K562 (cell line): Measurements from ENCODE around the gene OR1I1. TPM values are rescaled to one million over a fixed set of nuclear protein-coding genes. Genes with fewer than 3 reads are reported as not detected.

Experiments
- MBD2 ChIP-seq: sonication (generic); IDR thresholded peaks from 2 replicates; pipeline ENCODE4 v1.6.1; 2016; ENCODE audit warnings: low read depth, borderline replicate concordance
- NCOA6 ChIP-seq: fragments of 450-650 bp; IDR thresholded peaks from 2 replicates; pipeline ENCODE4 v1.6.1; 2017; ENCODE audit warnings: mild to moderate bottlenecking
- PCBP2 ChIP-seq: fragments of 200-400 bp; formaldehyde crosslinking; IDR thresholded peaks from 2 replicates; pipeline ENCODE4 v1.6.1; 2018; ENCODE audit warnings: low read length, low read depth, mild to moderate bottlenecking, moderate library complexity; ENCODE audit not compliant: poor library complexity, severe bottlenecking
- POLR2B ChIP-seq: fragments of 450-650 bp; IDR thresholded peaks from 2 replicates; pipeline ENCODE4 v1.6.1; 2018; ENCODE audit warnings: low read depth; ENCODE audit not compliant: partially characterized antibody
- RBFOX2 ChIP-seq: fragments of 200-400 bp; formaldehyde crosslinking; IDR thresholded peaks from 2 replicates; pipeline ENCODE4 v1.6.1; 2017; ENCODE audit warnings: low read depth, mild to moderate bottlenecking, low read length, moderate library complexity
- TGIF2 ChIP-seq: sonication (generic); formaldehyde crosslinking; IDR thresholded peaks from 2 replicates; pipeline ENCODE4 v1.8.1; 2022; ENCODE audit warnings: mild to moderate bottlenecking, missing genetic modification reagents, moderate library complexity
- ZBTB40 ChIP-seq, 2 experiments: fragments of 450-650 bp in 1 of 2; sonication (generic) in 1 of 2; formaldehyde crosslinking in 1 of 2; IDR thresholded peaks; 2 replicates each; pipeline versions ENCODE4 v1.7.1 to v1.9.0; 2016 to 2022; ENCODE audit warnings: inconsistent platforms in 1 of 2, mild to moderate bottlenecking in 1 of 2, missing genetic modification reagents in 1 of 2
- ZNF3 ChIP-seq: fragments of 250-450 bp; sonication (Bioruptor Pico); IDR thresholded peaks from 2 replicates; pipeline ENCODE4 v1.5.0; 2021; ENCODE audit warnings: mild to moderate bottlenecking, moderate library complexity
- ZNF507 ChIP-seq: conservative IDR thresholded peaks from 2 replicates; pipeline ENCODE4 v1.6.1; 2017; ENCODE audit warnings: missing genetic modification characterization, missing compliant biosample characterization
- polyA plus RNA-seq, 8 experiments: library from polyadenylated mRNA; depleted of rRNA in 4 of 8; stranded (reverse) in 5 of 8; unstranded in 3 of 8; fragments of >200 nt; fragmentation: Nextera tagmentation in 2 of 8; fragmentation: Illumina TruSeq in 1 of 8; extraction: Ambion mirVana in 2 of 8; extraction: Trizol in 1 of 8; gene quantifications; 2 replicates each; pipeline versions ENCODE4 v1.2.1 to v1.2.3, GENCODE V29; 2011 to 2014; ENCODE audit warnings: inconsistent platforms in 1 of 8, missing spikeins in 1 of 8
- total RNA-seq, 7 experiments: library from RNA; depleted of rRNA in 6 of 7; stranded (reverse); fragments of >200 nt in 6 of 7; fragmentation: Illumina TruSeq in 2 of 7; extraction: Trizol in 2 of 7; gene quantifications; 2 replicates each; pipeline versions ENCODE4 v1.2.1 to v1.2.3, GENCODE V29; 2011 to 2021; ENCODE audit warnings: low replicate concordance in 1 of 7
- TF ChIP-seq, protein P1 (sequence below): sonication (generic); formaldehyde crosslinking; IDR thresholded peaks from 2 replicates; pipeline ENCODE4 v1.8.1; 2022; ENCODE audit warnings: missing genetic modification reagents
- TF ChIP-seq, protein P2 (sequence below): fragments of 450-650 bp; IDR thresholded peaks from one replicate; pipeline ENCODE4 v1.6.1; 2018; ENCODE audit warnings: mild to moderate bottlenecking, moderate library complexity; ENCODE audit not compliant: partially characterized antibody
- TF ChIP-seq, protein P3 (sequence below): sonication (generic); formaldehyde crosslinking; IDR thresholded peaks from 2 replicates; pipeline ENCODE4 v1.8.1; 2023; ENCODE audit warnings: mild to moderate bottlenecking, missing genetic modification reagents

Gene OR1I1
- total and polyA plus RNA-seq, 9 of the 15 experiments (the other 6 are each of a cell fraction or from before 2014, with no cell fraction given): not detected

DNA sequence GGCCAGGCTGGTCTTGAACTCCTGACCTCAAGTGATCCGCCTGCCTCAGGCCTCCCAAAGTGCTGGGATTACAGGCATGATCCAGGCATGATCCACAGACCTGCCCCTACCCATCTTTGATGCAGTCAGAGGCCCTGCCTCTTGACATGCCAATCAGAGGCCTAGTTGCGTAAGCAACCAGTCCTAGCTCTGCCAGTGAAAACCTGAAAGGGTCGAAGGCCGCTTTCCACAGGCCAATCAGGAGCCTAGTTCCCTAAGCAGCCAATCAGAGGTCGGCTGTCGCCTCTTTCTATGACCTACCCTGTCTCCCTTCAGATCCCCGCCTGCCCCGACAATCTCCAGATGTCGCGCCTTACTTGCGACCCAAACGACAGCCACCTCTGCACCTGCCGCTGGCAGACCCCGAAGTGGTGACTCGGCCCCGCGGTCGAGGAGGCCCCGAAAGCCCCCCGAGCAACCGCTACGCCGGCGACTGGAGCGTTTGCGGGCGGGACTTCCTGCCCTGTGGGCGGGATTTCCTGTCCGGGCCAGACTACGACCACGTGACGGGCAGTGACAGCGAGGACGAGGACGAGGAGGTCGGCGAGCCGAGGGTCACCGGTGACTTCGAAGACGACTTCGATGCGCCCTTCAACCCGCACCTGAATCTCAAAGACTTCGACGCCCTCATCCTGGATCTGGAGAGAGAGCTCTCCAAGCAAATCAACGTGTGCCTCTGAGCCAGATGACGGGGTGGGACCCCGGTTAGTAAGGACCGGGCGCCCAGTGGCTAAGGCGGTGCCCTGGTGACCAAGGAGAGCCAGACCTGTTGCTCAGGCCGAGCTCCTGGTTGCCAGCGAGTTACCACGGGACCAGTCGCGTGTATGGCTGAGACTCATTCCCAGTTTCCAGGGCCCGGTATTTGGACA lies 31.5 kb downstream of the OR1I1 start (continued):
- TF ChIP-seq, protein P1, sequence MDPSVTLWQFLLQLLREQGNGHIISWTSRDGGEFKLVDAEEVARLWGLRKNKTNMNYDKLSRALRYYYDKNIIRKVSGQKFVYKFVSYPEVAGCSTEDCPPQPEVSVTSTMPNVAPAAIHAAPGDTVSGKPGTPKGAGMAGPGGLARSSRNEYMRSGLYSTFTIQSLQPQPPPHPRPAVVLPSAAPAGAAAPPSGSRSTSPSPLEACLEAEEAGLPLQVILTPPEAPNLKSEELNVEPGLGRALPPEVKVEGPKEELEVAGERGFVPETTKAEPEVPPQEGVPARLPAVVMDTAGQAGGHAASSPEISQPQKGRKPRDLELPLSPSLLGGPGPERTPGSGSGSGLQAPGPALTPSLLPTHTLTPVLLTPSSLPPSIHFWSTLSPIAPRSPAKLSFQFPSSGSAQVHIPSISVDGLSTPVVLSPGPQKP (CRISPR knock-in tag): no peak
- TF ChIP-seq, protein P2, sequence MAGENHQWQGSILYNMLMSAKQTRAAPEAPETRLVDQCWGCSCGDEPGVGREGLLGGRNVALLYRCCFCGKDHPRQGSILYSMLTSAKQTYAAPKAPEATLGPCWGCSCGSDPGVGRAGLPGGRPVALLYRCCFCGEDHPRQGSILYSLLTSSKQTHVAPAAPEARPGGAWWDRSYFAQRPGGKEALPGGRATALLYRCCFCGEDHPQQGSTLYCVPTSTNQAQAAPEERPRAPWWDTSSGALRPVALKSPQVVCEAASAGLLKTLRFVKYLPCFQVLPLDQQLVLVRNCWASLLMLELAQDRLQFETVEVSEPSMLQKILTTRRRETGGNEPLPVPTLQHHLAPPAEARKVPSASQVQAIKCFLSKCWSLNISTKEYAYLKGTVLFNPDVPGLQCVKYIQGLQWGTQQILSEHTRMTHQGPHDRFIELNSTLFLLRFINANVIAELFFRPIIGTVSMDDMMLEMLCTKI: no peak
- no peak for TF ChIP-seq POLR2B
- TF ChIP-seq PCBP2: no peak
- TF ChIP-seq ZBTB40 (IDR thresholded peaks at IDR 0.05): peak; percentile 82
- TF ChIP-seq ZBTB40 (CRISPR knock-in tag; IDR thresholded peaks at IDR 0.05): no peak
- peak; percentile 39; the same call in 1 of the 2 replicates for TF ChIP-seq RBFOX2
- TF ChIP-seq NCOA6: no peak
- TF ChIP-seq ZNF3: no peak
- TF ChIP-seq MBD2: no peak
- TF ChIP-seq ZNF507: no peak
- TF ChIP-seq TGIF2 (CRISPR knock-in tag): no peak
- TF ChIP-seq, protein P3, sequence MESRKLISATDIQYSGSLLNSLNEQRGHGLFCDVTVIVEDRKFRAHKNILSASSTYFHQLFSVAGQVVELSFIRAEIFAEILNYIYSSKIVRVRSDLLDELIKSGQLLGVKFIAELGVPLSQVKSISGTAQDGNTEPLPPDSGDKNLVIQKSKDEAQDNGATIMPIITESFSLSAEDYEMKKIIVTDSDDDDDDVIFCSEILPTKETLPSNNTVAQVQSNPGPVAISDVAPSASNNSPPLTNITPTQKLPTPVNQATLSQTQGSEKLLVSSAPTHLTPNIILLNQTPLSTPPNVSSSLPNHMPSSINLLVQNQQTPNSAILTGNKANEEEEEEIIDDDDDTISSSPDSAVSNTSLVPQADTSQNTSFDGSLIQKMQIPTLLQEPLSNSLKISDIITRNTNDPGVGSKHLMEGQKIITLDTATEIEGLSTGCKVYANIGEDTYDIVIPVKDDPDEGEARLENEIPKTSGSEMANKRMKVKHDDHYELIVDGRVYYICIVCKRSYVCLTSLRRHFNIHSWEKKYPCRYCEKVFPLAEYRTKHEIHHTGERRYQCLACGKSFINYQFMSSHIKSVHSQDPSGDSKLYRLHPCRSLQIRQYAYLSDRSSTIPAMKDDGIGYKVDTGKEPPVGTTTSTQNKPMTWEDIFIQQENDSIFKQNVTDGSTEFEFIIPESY: peak; percentile 45; the same call in 1 of the 2 replicates
